Suprapubic skin (tissue), 3 donors: Measurements from ENCODE around the gene FLT3LG.

Source experiments
- CTCF ChIP-seq, 2 donors: fragments of 200-600 bp in 1 of 2; fragments of 450-650 bp in 1 of 2; sonication (generic) in 1 of 2; IDR thresholded peaks; one replicate each; pipeline ENCODE4 v1.5.1; 2016 to 2019; ENCODE audit warnings: antibody characterized with exemption in 2 of 2, mild to moderate bottlenecking in 1 of 2, moderate library complexity in 1 of 2
- POLR2A ChIP-seq, 2 donors: fragments of 450-650 bp; IDR thresholded peaks; one replicate each; pipeline ENCODE4 v1.6.1; 2017; ENCODE audit warnings: antibody characterized with exemption in 2 of 2, mild to moderate bottlenecking in 2 of 2, moderate library complexity in 2 of 2

- TF ChIP-seq POLR2A (IDR thresholded peaks at IDR 0.05) (no peak), CTCF (IDR thresholded peaks at IDR 0.05) (no peak)
These were observed 33.4 kb upstream of the FLT3LG start for GRCh38 chr19:49440439-49441209.
